Measurements from ENCODE around the gene PXMP2.

GRCh38 chr12:132716356-132716755 is 29.0 kb downstream of the PXMP2 start:
- TF ChIP-seq CTCF (IDR thresholded peaks at IDR 0.05; ENCODE audit: low read depth, low read length) (no peak), POLR2A (IDR thresholded peaks at IDR 0.05; ENCODE audit: extremely low read depth, insufficient read length) (no peak)
- TF ChIP-seq, protein P1, sequence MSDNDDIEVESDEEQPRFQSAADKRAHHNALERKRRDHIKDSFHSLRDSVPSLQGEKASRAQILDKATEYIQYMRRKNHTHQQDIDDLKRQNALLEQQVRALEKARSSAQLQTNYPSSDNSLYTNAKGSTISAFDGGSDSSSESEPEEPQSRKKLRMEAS (IDR thresholded peaks at IDR 0.05; ENCODE audit: low read depth, low read length), result no peak

All from NB4 (cell line).